Measurements from ENCODE around the gene ZNF598.

Gene ZNF598

DNA sequence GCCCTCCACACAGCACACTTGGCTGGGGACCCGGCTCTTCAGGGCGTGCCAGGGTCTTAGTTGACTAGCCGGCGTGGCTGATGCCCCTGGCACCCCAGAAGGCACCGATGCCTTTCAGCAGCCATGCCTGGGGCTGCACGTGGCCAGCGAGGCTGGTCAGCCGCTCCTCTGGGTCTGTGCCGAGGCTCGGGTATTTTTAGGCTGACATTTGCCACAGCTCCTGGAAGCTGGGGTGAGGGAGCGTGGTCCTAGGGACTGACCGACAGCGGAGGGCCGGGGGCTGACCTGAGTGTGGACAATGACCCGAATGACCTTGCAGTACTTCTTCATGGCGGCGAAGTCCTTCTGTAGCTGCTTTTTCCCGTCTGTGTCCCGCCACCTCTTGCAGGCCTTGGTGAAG is 59.1 kb downstream of the ZNF598 start:
- DNase-seq (ENCODE audit: low read depth): no peak
- H3K4me3 ChIP-seq (ENCODE audit: low read depth, low read length): no peak overlapping the region
- TF ChIP-seq CTCF (IDR thresholded peaks at IDR 0.05; ENCODE audit: low read depth, low read length, missing control alignments): no peak
- in situ Hi-C loops (cut with HindIII; ENCODE audit: low sequenced_read_pairs): no loop called here

DNA sequence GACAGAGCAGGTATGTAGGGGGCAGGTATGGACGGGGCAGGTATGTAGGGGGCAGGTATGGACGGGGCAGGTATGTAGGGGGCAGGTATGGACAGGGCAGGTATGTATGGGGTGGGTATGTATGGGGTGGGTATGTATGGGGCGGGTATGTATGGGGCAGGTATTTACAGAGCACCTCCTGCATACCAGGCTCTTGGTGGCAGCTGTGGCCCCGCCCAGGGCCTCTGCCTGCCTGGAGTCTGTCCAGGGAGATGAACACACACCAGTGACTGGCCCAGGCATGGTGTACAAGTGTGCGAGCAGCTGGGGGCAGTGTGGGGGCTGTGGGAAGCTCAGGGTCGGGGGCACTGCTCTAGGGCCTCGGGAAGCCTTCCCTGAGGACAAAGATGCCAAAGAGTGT is 59.6 kb downstream of the ZNF598 start:
- TF ChIP-seq CTCF (IDR thresholded peaks at IDR 0.05; ENCODE audit: low read depth, low read length, missing control alignments): no peak
- in situ Hi-C loops (cut with HindIII; ENCODE audit: low sequenced_read_pairs): no loop called here
- H3K4me3 ChIP-seq (ENCODE audit: low read depth, low read length): no peak overlapping the region
- DNase-seq (ENCODE audit: low read depth): no peak

DNA sequence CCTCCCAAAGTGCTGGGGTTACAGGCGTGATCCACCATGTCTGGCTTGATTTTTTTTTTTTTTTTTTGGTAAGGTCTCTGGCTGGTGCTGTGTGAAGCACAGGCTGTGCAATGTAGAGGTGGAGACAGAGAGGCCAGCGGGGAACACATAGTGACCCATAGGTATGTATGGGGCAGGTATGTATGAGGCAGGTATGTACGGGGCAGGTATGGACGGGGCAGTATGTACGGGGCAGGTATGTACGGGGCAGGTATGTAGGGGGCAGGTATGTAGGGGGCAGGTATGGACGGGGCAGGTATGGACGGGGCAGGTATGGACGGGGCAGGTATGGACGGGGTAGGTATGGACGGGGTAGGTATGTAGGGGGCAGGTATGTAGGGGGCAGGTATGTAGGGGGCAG is 60.1 kb downstream of the ZNF598 start:
- no peak for TF ChIP-seq CTCF (IDR thresholded peaks at IDR 0.05; ENCODE audit: low read depth, low read length, missing control alignments)
- H3K4me3 ChIP-seq (ENCODE audit: low read depth, low read length): no peak overlapping the region
- no peak for DNase-seq (ENCODE audit: low read depth)
- in situ Hi-C loops (cut with HindIII; ENCODE audit: low sequenced_read_pairs): no loop called here

All from astrocyte of the cerebellum (primary cell).